ENCODE measurements around the gene MPIG6B. TPM values are rescaled to one million over a fixed set of nuclear protein-coding genes. Genes with fewer than 3 reads are reported as not detected.

Gene MPIG6B
- not detected in 2 replicates for total RNA-seq

GRCh38 chr6:31723245-31723979 lies at the start of gene MPIG6B:
TSS of gene MPIG6B (plus strand) at chr6:31723373. CDS start at chr6:31723384, 11 bp downstream.

GRCh38 chr6:31680226-31681134 lies 42.7 kb upstream of the MPIG6B start, which contains the start of gene LY6G5C:
TSS of gene LY6G5C (minus strand) at chr6:31681067. CDS start at chr6:31680373, 694 bp downstream.

GRCh38 chr6:31702819-31703716 lies 20.1 kb upstream of the MPIG6B start, which contains the start of gene ABHD16A:
TSS of gene ABHD16A (minus strand) at chr6:31703324. CDS start at chr6:31703281, 43 bp downstream.

GRCh38 chr6:31706599-31706998 lies 16.6 kb upstream of the MPIG6B start, which contains the start of gene LY6G6F:
TSS of gene LY6G6F (plus strand) at chr6:31706866. CDS start at chr6:31706907, 41 bp downstream.

GRCh38 chr6:31715022-31715958 lies 7.9 kb upstream of the MPIG6B start, which contains the start of gene LY6G6D:
TSS of gene LY6G6D (plus strand) at chr6:31715348. CDS start at chr6:31715356, 8 bp downstream.

GRCh38 chr6:31721351-31722020 lies 1.7 kb upstream of the MPIG6B start, which contains the start of gene LY6G6C:
TSS of gene LY6G6C (minus strand) at chr6:31721746. CDS start at chr6:31721679, 67 bp downstream.

GRCh38 chr6:31728767-31729514 lies 5.8 kb downstream of the MPIG6B start, which contains the start of gene DDAH2:
TSS of gene DDAH2 (minus strand) at chr6:31729299. CDS start at chr6:31729161, 138 bp downstream.

GRCh38 chr6:31736021-31736767 lies 13.0 kb downstream of the MPIG6B start, which contains the start of gene CLIC1:
TSS of gene CLIC1 (minus strand) at chr6:31736530. CDS start at chr6:31736300, 230 bp downstream.

GRCh38 chr6:31739639-31740396 lies 16.6 kb downstream of the MPIG6B start, which contains the start of gene MSH5:
TSS of gene MSH5 (plus strand) at chr6:31740005. CDS start at chr6:31740467, 462 bp downstream.

GRCh38 chr6:31762356-31762755 lies 39.2 kb downstream of the MPIG6B start, which contains the start of gene SAPCD1:
TSS of gene SAPCD1 (plus strand) at chr6:31762656. CDS start at chr6:31763055, 399 bp downstream.

Small RNAs within 50 kb of the gene (small RNA-seq; reads per million reads assigned to genes)
- gene LY6G6D, result not detected
- not detected for gene MIR4646
- not detected for gene MSH5-SAPCD1
- gene RNU6-850P, result not detected
- not detected for gene SAPCD1

Other genes with a start within 250 kb of the MPIG6B start
- 22.5 and 33.1 TPM in 2 replicates for gene MICB, start 225.2 kb upstream of the MPIG6B start, total RNA-seq
- not detected in 2 replicates for gene MCCD1, start 194.4 kb upstream of the MPIG6B start, total RNA-seq
- 455 and 468 TPM in 2 replicates for gene DDX39B, start 181.4 kb upstream of the MPIG6B start, total RNA-seq
- 0.50 and 0.53 TPM in 2 replicates for gene ATP6V1G2, start 176.8 kb upstream of the MPIG6B start, total RNA-seq
- 17.1 and 19.1 TPM in 2 replicates for gene NFKBIL1, start 175.8 kb upstream of the MPIG6B start, total RNA-seq
- gene LTA, start 151.1 kb upstream of the MPIG6B start, total RNA-seq, result not detected in 2 replicates
- not detected in 2 replicates for gene TNF, start 147.8 kb upstream of the MPIG6B start, total RNA-seq
- gene LTB, start 140.9 kb upstream of the MPIG6B start, total RNA-seq, result 0.80 and 1.2 TPM in 2 replicates
- 0.29 and 0.40 TPM in 2 replicates for gene LST1, start 137.1 kb upstream of the MPIG6B start, total RNA-seq
- not detected in 2 replicates for gene NCR3, start 130.4 kb upstream of the MPIG6B start, total RNA-seq
- not detected in 2 replicates for gene AIF1, start 108.1 kb upstream of the MPIG6B start, total RNA-seq
- 84.0 and 112 TPM in 2 replicates for gene PRRC2A, start 102.7 kb upstream of the MPIG6B start, total RNA-seq
- gene BAG6, start 70.7 kb upstream of the MPIG6B start, total RNA-seq, result 149 and 209 TPM in 2 replicates
- gene APOM, start 67.5 kb upstream of the MPIG6B start, total RNA-seq, result 0.29 TPM in 1 of 2 replicates, not detected in the other
- 11.8 and 12.0 TPM in 2 replicates for gene C6orf47, start 62.6 kb upstream of the MPIG6B start, total RNA-seq
- 11.8 and 15.4 TPM in 2 replicates for gene GPANK1, start 58.4 kb upstream of the MPIG6B start, total RNA-seq
- gene CSNK2B, start 57.3 kb upstream of the MPIG6B start, total RNA-seq, result 178 and 196 TPM in 2 replicates
- 5.7 and 7.2 TPM in 2 replicates for gene LY6G5B, start 53.4 kb upstream of the MPIG6B start, total RNA-seq
- 1.3 and 1.6 TPM in 2 replicates for gene LY6G5C, start 42.3 kb upstream of the MPIG6B start, total RNA-seq
- gene ABHD16A, start 20.0 kb upstream of the MPIG6B start, total RNA-seq, result 26.7 and 30.5 TPM in 2 replicates
- not detected in 2 replicates for gene LY6G6F, start 16.5 kb upstream of the MPIG6B start, total RNA-seq
- gene LY6G6D, start 8.0 kb upstream of the MPIG6B start, total RNA-seq, result not detected in 2 replicates
- not detected in 2 replicates for gene LY6G6C, start 1.6 kb upstream of the MPIG6B start, total RNA-seq
- gene DDAH2, start 5.9 kb downstream of the MPIG6B start, total RNA-seq, result 35.2 and 44.4 TPM in 2 replicates
- 650 and 798 TPM in 2 replicates for gene CLIC1, start 13.2 kb downstream of the MPIG6B start, total RNA-seq
- gene MSH5, start 16.6 kb downstream of the MPIG6B start, total RNA-seq, result 18.6 and 30.9 TPM in 2 replicates
- 0.66 and 1.6 TPM in 2 replicates for gene SAPCD1, start 39.3 kb downstream of the MPIG6B start, total RNA-seq
- gene VWA7, start 54.0 kb downstream of the MPIG6B start, total RNA-seq, result 0.27 and 0.29 TPM in 2 replicates
- gene VARS1, start 72.4 kb downstream of the MPIG6B start, total RNA-seq, result 80.2 and 96.9 TPM in 2 replicates
- 51.3 and 55.1 TPM in 2 replicates for gene LSM2, start 83.6 kb downstream of the MPIG6B start, total RNA-seq
- 0.40 and 0.57 TPM in 2 replicates for gene HSPA1L, start 91.9 kb downstream of the MPIG6B start, total RNA-seq
- gene HSPA1A, start 92.2 kb downstream of the MPIG6B start, total RNA-seq, result 35.1 and 75.0 TPM in 2 replicates
- gene HSPA1B, start 104.4 kb downstream of the MPIG6B start, total RNA-seq, result 26.1 and 97.3 TPM in 2 replicates
- gene NEU1, start 139.4 kb downstream of the MPIG6B start, total RNA-seq, result 43.5 and 45.3 TPM in 2 replicates
- gene SLC44A4, start 155.6 kb downstream of the MPIG6B start, total RNA-seq, result 0.13 and 0.65 TPM in 2 replicates
- gene EHMT2, start 174.3 kb downstream of the MPIG6B start, total RNA-seq, result 34.0 and 40.5 TPM in 2 replicates
- 1.1 and 1.3 TPM in 2 replicates for gene ZBTB12, start 178.7 kb downstream of the MPIG6B start, total RNA-seq
- not detected in 2 replicates for gene C2, start 204.3 kb downstream of the MPIG6B start, total RNA-seq
- 1.3 TPM in 2 replicates for gene CFB, start 222.7 kb downstream of the MPIG6B start, total RNA-seq
- 99.7 and 101 TPM in 2 replicates for gene NELFE, start 235.6 kb downstream of the MPIG6B start, total RNA-seq
- gene SKIC2, start 235.8 kb downstream of the MPIG6B start, total RNA-seq, result 38.3 and 43.7 TPM in 2 replicates
- 13.2 and 14.2 TPM in 2 replicates for gene DXO, start 248.8 kb downstream of the MPIG6B start, total RNA-seq

Measured in thoracic aorta endothelial cell (primary cell).